ENCODE data around the gene PARD6G.

The PARD6G gene

GRCh38 chr18:80127635-80128034, 119.7 kb downstream of the PARD6G start:
- no peaks in the 10 kb centered on the region for H3K27me3 ChIP-seq (ENCODE audit: insufficient read depth, low read length)
- H3K9ac ChIP-seq (ENCODE audit: low read depth, low read length): no peak overlapping the region
- H3K4me3 ChIP-seq (ENCODE audit: low read length): no peak overlapping the region
- H3K36me3 ChIP-seq (ENCODE audit: insufficient read depth, low read depth, low read length): peaks cover 36% of the 10 kb centered on the region
- H3K27ac ChIP-seq (ENCODE audit: low read length): no peak overlapping the region
- peaks cover 17% of the 10 kb centered on the region for H3K4me1 ChIP-seq (ENCODE audit: insufficient read depth, low read length)
- no peaks in the 10 kb centered on the region for H3K9me3 ChIP-seq (ENCODE audit: insufficient read depth, low read depth, low read length)

- Histone ChIP-seq H3K27me3 (ENCODE audit: insufficient read depth, low read length) (no peaks in the 10 kb centered on the region), H3K9ac (ENCODE audit: low read depth, low read length) (no peak overlapping the region), H3K27ac (ENCODE audit: low read length) (no peak overlapping the region), H3K4me1 (ENCODE audit: insufficient read depth, low read length) (peaks cover 17% of the 10 kb centered on the region), H3K4me3 (ENCODE audit: low read length) (no peak overlapping the region), H3K36me3 (ENCODE audit: insufficient read depth, low read depth, low read length) (peaks cover 38% of the 10 kb centered on the region), H3K9me3 (ENCODE audit: insufficient read depth, low read depth, low read length) (no peaks in the 10 kb centered on the region)
Measured at GRCh38 chr18:80126797-80127196, 120.5 kb downstream of the PARD6G start.

GRCh38 chr18:80124131-80124530, 123.2 kb downstream of the PARD6G start:
- H3K4me3 ChIP-seq (ENCODE audit: low read length): no peak overlapping the region
- no peak overlapping the region for H3K9ac ChIP-seq (ENCODE audit: low read depth, low read length)
- no peaks in the 10 kb centered on the region for H3K27me3 ChIP-seq (ENCODE audit: insufficient read depth, low read length)
- peaks cover 53% of the 10 kb centered on the region for H3K36me3 ChIP-seq (ENCODE audit: insufficient read depth, low read depth, low read length)
- no peaks in the 10 kb centered on the region for H3K9me3 ChIP-seq (ENCODE audit: insufficient read depth, low read depth, low read length)
- peaks cover 25% of the 10 kb centered on the region; the same call in 1 of the 2 replicates for H3K4me1 ChIP-seq (ENCODE audit: insufficient read depth, low read length)
- no peak overlapping the region for H3K27ac ChIP-seq (ENCODE audit: low read length)

- no peak overlapping the region for H3K4me3 ChIP-seq (ENCODE audit: low read length)
- H3K4me1 ChIP-seq (ENCODE audit: insufficient read depth, low read length): peaks cover 45% of the 10 kb centered on the region; the same call in 1 of the 2 replicates
- peak overlapping the region; percentile 64 for H3K27ac ChIP-seq (ENCODE audit: low read length)
- peaks cover 59% of the 10 kb centered on the region for H3K36me3 ChIP-seq (ENCODE audit: insufficient read depth, low read depth, low read length)
- H3K9me3 ChIP-seq (ENCODE audit: insufficient read depth, low read depth, low read length): no peaks in the 10 kb centered on the region
- H3K9ac ChIP-seq (ENCODE audit: low read depth, low read length): no peak overlapping the region
- no peaks in the 10 kb centered on the region for H3K27me3 ChIP-seq (ENCODE audit: insufficient read depth, low read length)
Measured at GRCh38 chr18:80120932-80121331, 126.4 kb downstream of the PARD6G start.

- Histone ChIP-seq H3K9ac (ENCODE audit: low read depth, low read length) (peak overlapping the region; percentile 37; the same call in 1 of the 2 replicates), H3K36me3 (ENCODE audit: insufficient read depth, low read depth, low read length) (peaks cover 59% of the 10 kb centered on the region), H3K4me1 (ENCODE audit: insufficient read depth, low read length) (peaks cover 44% of the 10 kb centered on the region)
Measured at GRCh38 chr18:80119111-80119510, 128.2 kb downstream of the PARD6G start.

GRCh38 chr18:80115035-80115434, 132.3 kb downstream of the PARD6G start:
- Histone ChIP-seq H3K4me3 (ENCODE audit: low read length) (no peak overlapping the region), H3K27ac (ENCODE audit: low read length) (no peak overlapping the region), H3K4me1 (ENCODE audit: insufficient read depth, low read length) (peaks cover 47% of the 10 kb centered on the region)

More at GRCh38 chr18:80119111-80119510, 128.2 kb downstream of the PARD6G start:
- Histone ChIP-seq H3K27ac (ENCODE audit: low read length) (peak overlapping the region; percentile 67), H3K9me3 (ENCODE audit: insufficient read depth, low read depth, low read length) (no peaks in the 10 kb centered on the region), H3K27me3 (ENCODE audit: insufficient read depth, low read length) (no peaks in the 10 kb centered on the region), H3K4me3 (ENCODE audit: low read length) (peak overlapping the region; percentile 34)

GRCh38 chr18:80112624-80113248, 134.6 kb downstream of the PARD6G start:
- Histone ChIP-seq H3K4me3 (ENCODE audit: low read length) (no peak overlapping the region; the same call in 1 of the 2 replicates), H3K27me3 (ENCODE audit: insufficient read depth, low read length) (no peaks in the 10 kb centered on the region), H3K4me1 (ENCODE audit: insufficient read depth, low read length) (peaks cover 31% of the 10 kb centered on the region), H3K27ac (ENCODE audit: low read length) (no peak overlapping the region), H3K9ac (ENCODE audit: low read depth, low read length) (peak overlapping the region; percentile 17; the same call in 1 of the 2 replicates), H3K36me3 (ENCODE audit: insufficient read depth, low read depth, low read length) (peaks cover 18% of the 10 kb centered on the region), H3K9me3 (ENCODE audit: insufficient read depth, low read depth, low read length) (no peaks in the 10 kb centered on the region)

More at GRCh38 chr18:80115035-80115434, 132.3 kb downstream of the PARD6G start:
- Histone ChIP-seq H3K9me3 (ENCODE audit: insufficient read depth, low read depth, low read length) (no peaks in the 10 kb centered on the region), H3K27me3 (ENCODE audit: insufficient read depth, low read length) (no peaks in the 10 kb centered on the region), H3K36me3 (ENCODE audit: insufficient read depth, low read depth, low read length) (peaks cover 41% of the 10 kb centered on the region), H3K9ac (ENCODE audit: low read depth, low read length) (no peak overlapping the region)

- H3K9ac ChIP-seq (ENCODE audit: low read depth, low read length): peak overlapping the region; percentile 81
- no peaks in the 10 kb centered on the region for H3K27me3 ChIP-seq (ENCODE audit: insufficient read depth, low read length)
- no peaks in the 10 kb centered on the region for H3K9me3 ChIP-seq (ENCODE audit: insufficient read depth, low read depth, low read length)
- H3K4me3 ChIP-seq (ENCODE audit: low read length): peak overlapping the region; percentile 92
- peaks cover 30% of the 10 kb centered on the region for H3K4me1 ChIP-seq (ENCODE audit: insufficient read depth, low read length)
- peaks cover 13% of the 10 kb centered on the region for H3K36me3 ChIP-seq (ENCODE audit: insufficient read depth, low read depth, low read length)
- H3K27ac ChIP-seq (ENCODE audit: low read length): no peak overlapping the region
Measured at GRCh38 chr18:80109676-80110078, 137.6 kb downstream of the PARD6G start.

GRCh38 chr18:80108739-80109675, 138.3 kb downstream of the PARD6G start, which contains the start of gene ADNP2:
Gene ADNP2 (plus strand): TSS chr18:80109262. CDS start chr18:80117543, 8,281 bp downstream.
- Histone ChIP-seq H3K27ac (ENCODE audit: low read length) (no peak within 1 kb of the TSS), H3K4me1 (ENCODE audit: insufficient read depth, low read length) (peaks cover 37% of the 10 kb centered on the region), H3K9me3 (ENCODE audit: insufficient read depth, low read depth, low read length) (no peaks in the 10 kb centered on the region), H3K9ac (ENCODE audit: low read depth, low read length) (peak within 1 kb of the TSS; percentile 81), H3K4me3 (ENCODE audit: low read length) (peak within 1 kb of the TSS; percentile 92), H3K27me3 (ENCODE audit: insufficient read depth, low read length) (no peaks in the 10 kb centered on the region), H3K36me3 (ENCODE audit: insufficient read depth, low read depth, low read length) (peaks cover 13% of the 10 kb centered on the region)

GRCh38 chr18:80108121-80108536, 139.2 kb downstream of the PARD6G start:
- Histone ChIP-seq H3K27ac (ENCODE audit: low read length) (no peak overlapping the region), H3K27me3 (ENCODE audit: insufficient read depth, low read length) (no peaks in the 10 kb centered on the region), H3K4me3 (ENCODE audit: low read length) (no peak overlapping the region), H3K36me3 (ENCODE audit: insufficient read depth, low read depth, low read length) (peaks cover 13% of the 10 kb centered on the region), H3K9me3 (ENCODE audit: insufficient read depth, low read depth, low read length) (no peaks in the 10 kb centered on the region), H3K9ac (ENCODE audit: low read depth, low read length) (no peak overlapping the region), H3K4me1 (ENCODE audit: insufficient read depth, low read length) (peaks cover 35% of the 10 kb centered on the region; the same call in 1 of the 2 replicates)

- Histone ChIP-seq H3K9me3 (ENCODE audit: insufficient read depth, low read depth, low read length) (no peaks in the 10 kb centered on the region), H3K9ac (ENCODE audit: low read depth, low read length) (no peak overlapping the region), H3K36me3 (ENCODE audit: insufficient read depth, low read depth, low read length) (peaks cover 13% of the 10 kb centered on the region), H3K4me3 (ENCODE audit: low read length) (no peak overlapping the region), H3K27ac (ENCODE audit: low read length) (no peak overlapping the region), H3K4me1 (ENCODE audit: insufficient read depth, low read length) (peaks cover 35% of the 10 kb centered on the region; the same call in 1 of the 2 replicates), H3K27me3 (ENCODE audit: insufficient read depth, low read length) (no peaks in the 10 kb centered on the region)
Measured at GRCh38 chr18:80107426-80107825, 139.9 kb downstream of the PARD6G start.

All from iPS-20b (cell line).